Stomach (tissue), 4 donors: ENCODE results near the gene FAN1.

Source experiments
- EP300 ChIP-seq: sonication (generic); formaldehyde crosslinking; IDR thresholded peaks from one replicate; pipeline ENCODE4 v1.6.1; 2017; ENCODE audit warnings: antibody characterized with exemption
- TF ChIP-seq, protein P1 (sequence below), 7 experiments: fragments of 450-650 bp in 4 of 7; fragments of 200-600 bp in 3 of 7; sonication (generic) in 3 of 7; IDR thresholded peaks; one replicate each; pipeline ENCODE4 v1.5.1; 2016 to 2019; ENCODE audit warnings: antibody characterized with exemption in 7 of 7, control low read depth in 2 of 7, mild to moderate bottlenecking in 1 of 7

DNA sequence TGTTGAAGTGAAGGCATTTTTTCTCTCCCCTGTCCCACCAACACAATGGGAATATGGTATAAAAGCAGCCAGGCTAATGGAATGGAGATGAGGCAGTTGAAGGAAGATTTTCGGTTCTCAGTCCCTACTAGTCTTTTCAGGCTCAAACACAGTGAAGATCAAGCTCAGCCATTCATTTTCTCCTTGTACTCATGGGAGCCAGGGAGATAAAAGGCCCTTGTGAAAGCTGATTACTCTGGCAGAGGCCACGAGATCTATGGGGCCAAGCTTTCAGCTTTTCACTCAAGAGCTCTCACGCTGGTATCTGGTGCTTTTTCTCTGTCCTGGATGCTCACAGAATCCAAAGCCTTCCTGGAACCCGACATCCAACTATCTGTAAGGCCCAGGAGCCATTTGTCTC lies 14.5 kb upstream of the FAN1 start:
- TF ChIP-seq, protein P1, sequence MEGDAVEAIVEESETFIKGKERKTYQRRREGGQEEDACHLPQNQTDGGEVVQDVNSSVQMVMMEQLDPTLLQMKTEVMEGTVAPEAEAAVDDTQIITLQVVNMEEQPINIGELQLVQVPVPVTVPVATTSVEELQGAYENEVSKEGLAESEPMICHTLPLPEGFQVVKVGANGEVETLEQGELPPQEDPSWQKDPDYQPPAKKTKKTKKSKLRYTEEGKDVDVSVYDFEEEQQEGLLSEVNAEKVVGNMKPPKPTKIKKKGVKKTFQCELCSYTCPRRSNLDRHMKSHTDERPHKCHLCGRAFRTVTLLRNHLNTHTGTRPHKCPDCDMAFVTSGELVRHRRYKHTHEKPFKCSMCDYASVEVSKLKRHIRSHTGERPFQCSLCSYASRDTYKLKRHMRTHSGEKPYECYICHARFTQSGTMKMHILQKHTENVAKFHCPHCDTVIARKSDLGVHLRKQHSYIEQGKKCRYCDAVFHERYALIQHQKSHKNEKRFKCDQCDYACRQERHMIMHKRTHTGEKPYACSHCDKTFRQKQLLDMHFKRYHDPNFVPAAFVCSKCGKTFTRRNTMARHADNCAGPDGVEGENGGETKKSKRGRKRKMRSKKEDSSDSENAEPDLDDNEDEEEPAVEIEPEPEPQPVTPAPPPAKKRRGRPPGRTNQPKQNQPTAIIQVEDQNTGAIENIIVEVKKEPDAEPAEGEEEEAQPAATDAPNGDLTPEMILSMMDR (IDR thresholded peaks at IDR 0.05), result no peak
- TF ChIP-seq EP300, result no peak
